Heart left ventricle (tissue), 13 donors: ENCODE measurements around the gene ABCB10.

Experiments used
- POLR2A ChIP-seq, 2 donors: fragments of 450-650 bp; IDR thresholded peaks; one replicate each; pipeline ENCODE4 v1.6.1; 2017; ENCODE audit warnings: antibody characterized with exemption in 2 of 2, mild to moderate bottlenecking in 2 of 2, moderate library complexity in 2 of 2
- TF ChIP-seq, protein P1 (sequence below), 12 donors: fragments of 200-600 bp; sonication (generic) in 4 of 12; IDR thresholded peaks; one replicate each; pipeline versions ENCODE4 v1.5.0 to v1.8.0; 2018 to 2022; ENCODE audit warnings: antibody characterized with exemption in 12 of 12, mild to moderate bottlenecking in 5 of 12
- donor health status: ischemic (EF 13 %, LVEDD 7.1; RV severe dilation, severe dysfunction).
- donor health status: DM: no; HTN: yes; CAD: no.
- donor health status: DM: no; HTN: no; CAD: no.
- donor health status: ischemic (EF 25% LVEDD 6.9; RV normal size, moderate dysfunction).
- donor health status: ischemic (EF 25% LVEDD 5.7; RV mildly dilated, moderate dysfunction).
- donor health status: ischemic (EF 35%, LVEDD 5.7; RV mildly dilated, moderate dysfunction).
- donor health status: nonischemic (EF 11% LVEDD 7.7; RV severe dilation, severe dysfunction).
- donor health status: DM: yes; HTN: yes; CAD: no.
- donor health status: PGD.
- donor health status: ischemic (EF 29% LVEDD 5.4; RV normal size, mild dysfunction).
- donor health status: nonischemic (EF 23%, LVEDD 6.1; RV moderate dilation, normal function).

DNA sequence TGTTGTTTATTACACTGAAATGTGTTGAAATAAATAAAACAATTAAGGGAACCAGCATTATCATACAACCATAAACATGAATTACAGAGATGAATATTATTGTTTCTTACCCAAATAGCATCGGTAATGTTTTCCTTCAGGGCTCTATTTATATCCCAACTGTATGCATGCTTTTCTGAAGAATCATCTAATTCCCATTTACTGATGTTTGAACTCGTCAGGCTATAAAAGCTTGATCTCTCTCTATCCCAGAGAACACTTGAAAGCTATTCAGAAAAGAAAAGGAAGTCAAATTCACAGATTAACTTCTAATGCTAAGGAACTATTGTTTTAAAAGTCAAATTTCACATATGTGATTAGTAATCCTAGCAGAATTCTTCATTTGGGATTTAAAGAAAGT is 62.7 kb downstream of the ABCB10 start:
- TF ChIP-seq, protein P1, sequence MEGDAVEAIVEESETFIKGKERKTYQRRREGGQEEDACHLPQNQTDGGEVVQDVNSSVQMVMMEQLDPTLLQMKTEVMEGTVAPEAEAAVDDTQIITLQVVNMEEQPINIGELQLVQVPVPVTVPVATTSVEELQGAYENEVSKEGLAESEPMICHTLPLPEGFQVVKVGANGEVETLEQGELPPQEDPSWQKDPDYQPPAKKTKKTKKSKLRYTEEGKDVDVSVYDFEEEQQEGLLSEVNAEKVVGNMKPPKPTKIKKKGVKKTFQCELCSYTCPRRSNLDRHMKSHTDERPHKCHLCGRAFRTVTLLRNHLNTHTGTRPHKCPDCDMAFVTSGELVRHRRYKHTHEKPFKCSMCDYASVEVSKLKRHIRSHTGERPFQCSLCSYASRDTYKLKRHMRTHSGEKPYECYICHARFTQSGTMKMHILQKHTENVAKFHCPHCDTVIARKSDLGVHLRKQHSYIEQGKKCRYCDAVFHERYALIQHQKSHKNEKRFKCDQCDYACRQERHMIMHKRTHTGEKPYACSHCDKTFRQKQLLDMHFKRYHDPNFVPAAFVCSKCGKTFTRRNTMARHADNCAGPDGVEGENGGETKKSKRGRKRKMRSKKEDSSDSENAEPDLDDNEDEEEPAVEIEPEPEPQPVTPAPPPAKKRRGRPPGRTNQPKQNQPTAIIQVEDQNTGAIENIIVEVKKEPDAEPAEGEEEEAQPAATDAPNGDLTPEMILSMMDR (IDR thresholded peaks at IDR 0.05) = no peak
- no peak for TF ChIP-seq POLR2A (IDR thresholded peaks at IDR 0.05)
